Ishikawa (cell line): Measurements from ENCODE around the gene GPATCH2L.

ENCODE experiments used
- CEBPB ChIP-seq: IDR thresholded peaks from 2 replicates; pipeline ENCODE4 v1.6.1; 2012
- CREB1 ChIP-seq: IDR thresholded peaks from 2 replicates; pipeline ENCODE4 v1.6.1; 2012; ENCODE audit warnings: low read depth
- EGR1 ChIP-seq: IDR thresholded peaks from 2 replicates; pipeline ENCODE4 v1.6.1; 2012
- EP300 ChIP-seq: IDR thresholded peaks from 2 replicates; pipeline ENCODE4 v1.6.1; 2012; ENCODE audit warnings: borderline replicate concordance
- FOXM1 ChIP-seq: IDR thresholded peaks from 2 replicates; pipeline ENCODE4 v1.6.1; 2012; ENCODE audit warnings: low read depth, borderline replicate concordance
- MAX ChIP-seq: IDR thresholded peaks from 2 replicates; pipeline ENCODE4 v1.6.1; 2012
- NFIC ChIP-seq: IDR thresholded peaks from 2 replicates; pipeline ENCODE4 v1.6.1; 2012
- RAD21 ChIP-seq: IDR thresholded peaks from 2 replicates; pipeline ENCODE4 v1.6.1; 2012; ENCODE audit warnings: low read depth
- REST ChIP-seq: IDR thresholded peaks from 2 replicates; pipeline ENCODE4 v1.6.1; 2012; ENCODE audit warnings: low read depth, mild to moderate bottlenecking
- TAF1 ChIP-seq: IDR thresholded peaks from 2 replicates; pipeline ENCODE4 v1.6.1; 2012; ENCODE audit warnings: low read depth, mild to moderate bottlenecking
- TCF12 ChIP-seq: IDR thresholded peaks from 2 replicates; pipeline ENCODE4 v1.6.1; 2012; ENCODE audit warnings: low read depth
- TEAD4 ChIP-seq: IDR thresholded peaks from 2 replicates; pipeline ENCODE4 v1.6.1; 2012
- USF1 ChIP-seq: IDR thresholded peaks from 2 replicates; pipeline ENCODE4 v1.6.1; 2012
- YY1 ChIP-seq: IDR thresholded peaks from 2 replicates; pipeline ENCODE4 v1.6.1; 2012; ENCODE audit warnings: low read depth
- ZBTB7A ChIP-seq: IDR thresholded peaks from 2 replicates; pipeline ENCODE4 v1.6.1; 2012; ENCODE audit warnings: low read depth

Gene GPATCH2L

GRCh38 chr14:76149196-76149595 is 2.5 kb upstream of the GPATCH2L start:
- no peak for TF ChIP-seq TEAD4
- TF ChIP-seq FOXM1 = no peak
- no peak for TF ChIP-seq CEBPB
- TF ChIP-seq EGR1 = no peak
- TF ChIP-seq MAX = no peak
- TF ChIP-seq ZBTB7A = no peak
- TF ChIP-seq EP300 = no peak
- TF ChIP-seq TCF12 = no peak
- no peak for TF ChIP-seq YY1
- TF ChIP-seq RAD21 = no peak
- no peak for TF ChIP-seq REST
- TF ChIP-seq CREB1 = no peak
- no peak for TF ChIP-seq NFIC
- no peak for TF ChIP-seq USF1
- TF ChIP-seq TAF1 = no peak

GRCh38 chr14:76152333-76152681 is 585 bp downstream of the GPATCH2L start:
- no peak for TF ChIP-seq TAF1
- 0 out of 2 replicates have a peak, but pooled peaks have one; percentile 17 for TF ChIP-seq MAX

- TF ChIP-seq TAF1 = no peak
- no peak for TF ChIP-seq RAD21
- TF ChIP-seq TEAD4 = no peak
- no peak for TF ChIP-seq REST
Measured at GRCh38 chr14:76153919-76154318, 2.2 kb downstream of the GPATCH2L start.

- TF ChIP-seq ZBTB7A (no peak), YY1 (no peak), USF1 (no peak), FOXM1 (no peak), EGR1 (no peak), CEBPB (no peak), TEAD4 (no peak), CREB1 (no peak), TCF12 (no peak), REST (no peak)
Measured at GRCh38 chr14:76154539-76155126, 2.9 kb downstream of the GPATCH2L start.

GRCh38 chr14:76163668-76164363 is 12.1 kb downstream of the GPATCH2L start:
- no peak for TF ChIP-seq TAF1
- no peak for TF ChIP-seq NFIC
- no peak for TF ChIP-seq CREB1
- TF ChIP-seq EGR1 = no peak
- no peak for TF ChIP-seq FOXM1
- TF ChIP-seq EP300 = no peak
- TF ChIP-seq ZBTB7A = no peak
- no peak for TF ChIP-seq CEBPB
- TF ChIP-seq YY1 = no peak
- TF ChIP-seq RAD21 = no peak
- TF ChIP-seq TEAD4 = no peak
- no peak for TF ChIP-seq USF1
- no peak for TF ChIP-seq REST
- no peak for TF ChIP-seq TCF12
- TF ChIP-seq MAX = no peak
